Activated CD4-positive, alpha-beta T cell treated with anti-CD3 and anti-CD28 coated beads, Interleukin-2, amount 50 U/mL, for 16 hours (primary cell): Measurements from ENCODE around the gene STXBP4.

Experiments used
- DNase-seq: peaks from one replicate; pipeline ENCODE4 v3.0.0-alpha.2; 2020

The STXBP4 gene

DNA sequence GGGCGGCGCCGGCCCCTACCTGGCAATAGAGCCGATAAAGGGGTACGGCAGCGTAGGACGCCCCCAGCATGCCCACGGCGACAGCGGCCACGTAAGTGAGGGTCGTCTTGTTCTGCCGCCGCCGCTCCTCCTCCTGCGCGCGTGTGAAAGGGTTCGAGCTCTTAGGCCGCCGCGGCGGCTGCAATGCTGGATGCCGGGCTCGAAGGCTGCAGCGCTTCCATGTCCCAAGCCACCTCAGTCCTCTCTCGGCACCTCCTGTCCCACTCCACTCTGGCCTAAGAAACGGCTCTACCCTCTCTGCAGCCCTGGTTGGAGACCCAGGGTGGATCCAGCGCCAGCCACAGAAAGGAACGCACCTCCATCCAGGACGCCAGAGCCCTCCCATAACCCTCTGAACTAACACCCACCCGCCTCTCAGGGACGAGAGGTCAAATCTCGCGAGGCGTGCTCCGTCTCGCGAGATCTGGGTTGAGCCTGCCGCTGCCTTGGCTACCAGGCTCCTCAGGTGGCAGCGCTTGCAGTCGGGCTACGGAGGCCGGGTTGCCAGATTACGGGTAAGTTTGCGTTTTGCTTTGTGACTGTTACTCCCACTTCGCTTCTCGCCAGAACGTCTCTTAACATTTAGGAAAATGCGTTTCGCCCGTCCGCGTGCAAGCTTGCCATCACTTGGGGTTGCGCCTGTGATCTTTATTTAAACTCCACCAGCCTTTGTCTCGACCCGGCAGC is at the start of gene STXBP4, which contains the start of gene COX11:
Gene STXBP4 (plus strand): TSS at position 504 of the 726 bp plus-strand sequence. CDS start 17,455 bp downstream, outside the sequence.
Gene COX11 (minus strand): TSS at position 393 of the 726 bp plus-strand sequence. CDS start 8 bp downstream, at position 385.
- DNase-seq = peak; percentile 96

DNA sequence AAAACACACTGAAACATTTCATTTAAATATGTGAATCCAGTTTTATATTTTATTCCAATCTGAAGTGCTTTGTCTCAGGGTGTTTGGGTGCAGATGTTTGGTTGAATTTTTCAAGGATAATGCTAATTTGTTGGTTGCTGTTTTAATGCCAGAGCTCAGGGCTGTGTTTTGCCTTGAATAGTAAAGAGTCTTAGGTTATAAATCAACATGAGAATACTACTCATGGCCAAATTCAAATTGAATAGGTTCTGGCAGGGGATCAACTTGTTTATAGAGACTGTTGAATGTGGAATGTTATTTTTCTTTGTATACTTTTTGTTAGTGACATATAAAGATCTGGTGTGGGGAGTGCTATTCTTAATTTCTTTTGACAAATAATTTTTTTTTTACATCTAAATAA is 49.1 kb upstream of the STXBP4 start:
- no peak for DNase-seq

- DNase-seq = no peak
Measured at GRCh38 chr17:54920819-54921218, 47.7 kb upstream of the STXBP4 start.

GRCh38 chr17:54924405-54924804 is 44.2 kb upstream of the STXBP4 start:
- DNase-seq = no peak

DNA sequence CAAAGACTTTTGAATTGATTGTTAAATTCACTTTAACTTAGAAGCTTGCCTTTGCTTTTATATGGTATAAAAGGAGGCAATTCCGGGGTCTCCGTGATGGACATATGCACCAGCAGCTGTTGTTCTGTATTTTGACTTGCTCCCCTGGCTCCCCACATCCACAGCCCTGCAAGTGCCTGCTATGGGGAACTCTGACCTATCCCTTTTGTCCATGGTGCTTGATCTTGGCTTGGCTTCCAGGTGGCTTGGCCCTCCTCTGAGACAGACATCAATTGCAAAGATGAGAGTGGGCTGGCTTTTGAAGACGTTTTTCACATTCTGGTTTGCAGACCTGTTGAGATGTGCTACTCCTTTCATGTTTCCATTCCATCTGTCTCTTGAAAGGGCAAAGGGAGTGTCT is 41.0 kb upstream of the STXBP4 start:
- no peak for DNase-seq

GRCh38 chr17:54932711-54933110 is 35.9 kb upstream of the STXBP4 start:
- no peak for DNase-seq

DNA sequence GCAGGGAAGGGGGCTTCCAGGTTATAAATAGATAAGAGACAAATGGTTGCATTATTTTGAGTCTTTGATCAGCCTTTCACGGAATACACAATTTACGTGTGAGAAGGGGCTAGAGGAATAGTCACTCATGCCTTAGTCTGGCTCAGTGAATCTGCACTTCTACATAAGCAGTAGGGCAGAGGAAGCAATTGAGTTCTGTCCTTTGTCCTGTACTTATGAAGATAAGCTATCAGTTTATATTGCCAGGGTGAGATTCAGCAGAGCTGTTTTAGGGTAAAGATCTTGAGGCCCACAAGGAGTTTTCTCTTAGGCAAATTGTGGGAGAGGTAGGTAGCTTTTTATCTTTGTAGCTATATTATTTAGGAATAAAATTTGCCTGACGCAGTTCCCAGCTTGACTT is 34.6 kb upstream of the STXBP4 start:
- DNase-seq = no peak

- no peak for DNase-seq
Measured at GRCh38 chr17:54935471-54935870, 33.1 kb upstream of the STXBP4 start.

DNA sequence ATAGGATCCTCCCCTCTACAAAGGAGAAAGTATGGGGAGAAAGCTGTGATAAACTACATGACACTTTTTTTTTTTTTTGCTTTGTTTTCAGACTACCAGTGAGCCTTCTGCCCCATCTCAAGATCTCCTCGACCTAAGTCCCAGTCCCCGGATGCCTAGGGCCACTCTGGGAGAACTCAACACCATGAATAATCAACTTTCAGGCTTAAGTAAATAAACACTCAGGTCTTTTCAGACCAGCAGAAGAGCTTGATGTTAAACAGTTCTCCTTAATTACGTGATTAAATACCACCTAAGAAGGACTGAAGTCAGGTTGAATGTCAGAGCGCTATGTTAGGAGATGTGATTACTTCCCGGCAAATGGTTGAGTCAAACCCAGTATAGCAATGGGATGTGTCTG is 31.5 kb upstream of the STXBP4 start:
- no peak for DNase-seq

- no peak for DNase-seq
Measured at GRCh38 chr17:54937426-54937825, 31.1 kb upstream of the STXBP4 start.

DNA sequence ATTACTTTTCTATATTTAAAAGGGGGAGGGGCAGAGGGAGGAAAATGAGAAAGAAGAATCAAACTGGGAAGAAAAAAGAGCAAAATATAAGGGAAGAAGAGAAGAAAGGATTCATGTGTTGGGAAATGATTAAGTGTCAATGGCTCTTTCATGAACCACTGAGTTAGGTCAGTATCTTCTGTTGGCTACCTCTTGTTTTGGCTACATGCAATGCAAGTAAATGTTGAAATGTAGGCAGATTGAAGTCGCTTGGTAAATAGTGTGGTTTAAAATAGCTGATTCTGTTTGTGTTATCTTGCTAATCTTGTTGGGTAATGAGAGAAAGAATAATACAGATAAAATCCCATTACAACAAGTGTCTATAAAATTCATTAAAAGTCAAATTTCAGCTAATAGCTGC is 27.3 kb upstream of the STXBP4 start:
- DNase-seq = no peak

- DNase-seq = no peak
Measured at GRCh38 chr17:54944796-54945195, 23.8 kb upstream of the STXBP4 start.

GRCh38 chr17:54945231-54945630 is 23.3 kb upstream of the STXBP4 start:
- no peak for DNase-seq

DNA sequence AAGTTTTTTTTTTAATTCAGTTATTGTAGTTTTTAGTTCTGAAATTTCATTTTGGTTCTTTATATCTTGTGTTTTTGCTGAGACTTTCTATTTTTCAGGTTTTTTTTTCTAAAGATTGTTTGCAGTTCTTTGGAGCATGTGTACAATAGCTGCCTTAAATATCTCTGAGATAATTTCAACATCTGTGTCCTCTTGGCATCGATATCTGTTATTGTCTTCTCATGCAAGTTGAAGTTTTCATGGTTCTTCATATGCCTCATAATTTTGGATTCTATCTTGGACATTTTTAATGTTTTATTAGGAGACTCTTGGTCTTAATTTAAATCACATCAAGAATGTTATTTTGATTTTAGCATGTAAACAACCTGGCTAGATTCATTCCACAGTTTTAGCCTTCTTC is 22.9 kb upstream of the STXBP4 start:
- no peak for DNase-seq

DNA sequence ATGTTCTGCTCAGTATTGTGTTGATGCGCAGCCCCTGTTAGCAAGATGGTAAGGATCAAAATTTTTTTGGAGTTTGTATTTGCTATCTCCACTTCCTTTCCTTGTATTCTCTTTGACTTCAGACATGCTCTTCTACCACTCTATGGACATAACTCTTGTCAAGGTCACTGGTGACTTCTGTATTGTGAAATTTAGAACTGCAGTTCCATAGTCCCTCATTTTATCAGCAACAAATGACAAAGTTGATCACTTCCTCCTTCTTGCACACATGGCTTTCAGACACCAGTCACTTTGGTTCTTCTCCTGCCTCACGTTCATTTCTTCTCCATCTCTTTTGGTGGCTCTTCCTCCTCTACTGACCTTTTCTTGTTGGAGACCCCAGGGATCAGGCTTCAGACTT is 21.2 kb upstream of the STXBP4 start:
- DNase-seq = no peak

GRCh38 chr17:54948380-54948779 is 20.2 kb upstream of the STXBP4 start:
- DNase-seq = peak; percentile 13

DNA sequence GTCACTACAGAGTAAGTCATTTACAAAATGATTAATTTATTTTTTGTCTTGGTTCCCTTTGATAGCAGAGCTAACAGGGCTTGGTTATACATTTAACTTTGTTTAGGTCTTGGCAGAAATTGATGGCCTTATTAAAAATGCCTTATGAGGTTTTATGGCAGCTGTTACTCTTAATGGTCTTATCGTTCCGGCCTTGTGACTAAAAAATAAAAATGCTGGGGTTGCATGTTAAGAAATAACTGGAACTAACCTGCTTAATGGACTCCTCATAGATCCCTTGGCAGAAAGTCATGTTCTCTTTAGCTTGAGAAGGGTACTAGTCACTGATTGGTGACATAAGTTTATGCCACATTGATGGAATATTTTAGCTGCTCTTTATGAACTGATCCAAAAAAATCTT is 18.4 kb upstream of the STXBP4 start:
- DNase-seq = no peak

DNA sequence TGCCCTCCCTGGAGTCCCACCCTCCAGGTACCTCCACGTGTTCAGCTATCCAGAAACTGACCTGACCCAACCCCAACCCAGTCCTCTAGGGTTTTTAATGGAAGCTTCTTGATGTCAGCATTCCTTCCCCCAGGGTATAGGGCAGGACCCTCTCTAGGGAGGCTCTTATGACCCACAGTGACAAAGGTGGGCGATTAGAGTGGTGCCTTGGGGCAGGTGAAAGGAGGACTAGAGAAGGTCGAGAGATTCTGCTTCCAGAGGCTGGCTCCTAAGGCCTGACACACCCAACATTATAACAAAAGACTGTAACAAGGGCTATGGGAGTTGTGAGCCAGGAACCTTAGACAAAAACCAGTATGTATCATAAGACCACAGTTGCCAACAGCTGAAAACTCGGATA is 17.3 kb upstream of the STXBP4 start:
- DNase-seq = no peak

DNA sequence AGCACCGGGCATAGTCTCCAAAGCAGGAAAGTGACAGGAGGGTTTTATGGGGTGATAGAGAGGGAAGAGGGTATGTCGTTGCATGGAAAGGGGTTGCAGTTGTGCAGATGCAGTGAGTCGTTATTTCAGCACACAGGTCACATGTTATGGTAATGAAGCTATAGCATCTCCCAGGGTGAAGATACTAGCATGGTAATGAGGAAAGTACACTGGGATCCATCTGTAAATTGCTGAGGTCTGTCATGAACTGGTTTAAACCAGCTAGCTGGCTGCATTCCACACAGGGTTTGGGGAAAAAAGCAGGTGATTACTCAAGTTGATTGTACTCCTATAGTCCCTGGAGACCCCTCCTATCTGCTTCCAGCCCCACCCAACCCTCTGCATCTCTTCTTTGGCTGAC is 11.8 kb upstream of the STXBP4 start:
- no peak for DNase-seq

- DNase-seq = peak; percentile 51
Measured at GRCh38 chr17:54967621-54968261, 824 bp upstream of the STXBP4 start.

DNA sequence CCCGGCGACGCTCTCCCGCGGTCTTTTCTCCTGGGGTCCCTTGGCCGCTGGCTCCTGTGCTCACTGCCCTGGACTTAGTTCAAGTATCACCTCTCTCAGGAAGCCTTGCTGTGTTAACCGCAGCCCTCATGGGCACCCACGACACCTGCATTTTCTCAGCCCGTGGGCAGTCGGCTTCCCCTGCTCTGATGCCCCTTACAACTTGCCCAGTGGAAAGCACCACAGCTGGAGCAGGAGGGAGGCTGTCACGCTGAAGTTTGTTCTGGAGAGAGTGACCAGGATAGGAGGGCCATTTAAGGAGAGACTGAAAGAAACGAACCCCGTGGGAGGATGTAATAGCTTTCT is 395 bp downstream of the STXBP4 start:
- DNase-seq = peak; percentile 14

DNA sequence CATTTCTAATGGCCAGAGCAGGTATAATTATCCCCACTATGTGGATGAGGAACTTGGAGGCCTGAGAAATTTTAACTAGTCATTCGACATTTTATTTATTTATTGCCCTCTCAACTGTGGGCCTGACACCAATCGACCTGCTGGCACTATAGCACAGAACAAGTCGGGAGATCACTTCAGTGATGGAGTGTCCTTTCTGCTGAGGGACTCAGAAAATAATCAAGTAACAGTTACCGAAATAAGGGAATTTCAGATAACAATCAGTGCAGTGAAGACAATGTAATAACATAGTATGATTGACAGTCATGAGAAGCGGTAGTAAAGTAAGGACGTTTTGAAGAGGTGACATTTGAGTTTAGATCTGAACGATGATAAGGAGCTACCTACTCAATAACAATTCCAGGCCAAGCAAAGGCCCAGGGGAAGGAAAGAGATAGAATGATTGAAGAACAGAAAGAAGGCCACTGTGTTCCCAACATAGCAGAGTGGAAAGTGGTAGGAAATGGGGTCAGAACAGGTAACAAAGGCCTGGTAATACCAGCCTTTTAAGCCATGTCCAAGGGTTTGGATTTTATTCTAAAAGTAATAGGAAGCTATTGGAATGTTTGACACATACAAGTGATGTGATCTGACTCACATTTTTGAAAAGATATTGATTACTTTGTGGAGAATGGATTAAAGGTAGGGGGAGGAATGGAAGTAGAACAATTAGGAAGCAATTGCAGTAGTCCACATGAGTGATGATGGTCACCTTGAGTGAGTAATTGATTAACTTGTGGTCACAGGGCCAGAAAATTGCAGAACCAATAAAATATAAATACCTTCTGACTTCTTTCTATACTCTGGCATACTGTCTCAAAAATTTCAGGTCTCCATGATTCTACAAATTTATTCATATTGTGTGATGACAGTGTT is 1.4 kb downstream of the STXBP4 start:
- DNase-seq = no peak

- DNase-seq = no peak
Measured at GRCh38 chr17:54971147-54971546, 2.6 kb downstream of the STXBP4 start.

DNA sequence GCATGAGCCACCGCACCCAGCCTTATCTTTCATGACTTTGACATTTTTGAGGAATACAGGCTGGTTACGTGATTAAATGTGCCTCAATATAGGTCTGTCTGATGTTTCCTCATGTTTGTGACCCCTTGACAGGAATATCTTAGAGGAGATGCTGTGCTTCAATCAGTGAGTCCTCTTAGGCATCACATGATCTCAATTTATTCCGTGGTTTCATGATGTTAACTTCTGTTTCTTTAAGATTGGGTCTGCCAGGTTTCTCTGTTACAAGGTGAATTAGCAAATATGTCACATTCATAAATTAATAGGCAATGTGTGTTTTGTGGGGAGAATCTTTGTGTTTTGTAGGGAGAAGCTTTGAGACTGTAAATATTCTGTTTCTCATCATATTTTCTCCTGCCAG is 3.3 kb downstream of the STXBP4 start:
- DNase-seq = no peak
